CD8-positive, alpha-beta memory T cell (primary cell): ENCODE data around the gene CCDC38. TPM values are rescaled to one million over a fixed set of nuclear protein-coding genes. Genes with fewer than 3 reads are reported as not detected.
A peak's percentile ranks its signal among the peaks of the same experiment; 100 is the strongest.
"Not testable (repeated sequence)": the region's sequence is repeated elsewhere in the genome, so short reads cannot be mapped to it uniquely, and the experiment has no call there.

ENCODE experiments used
- CTCF ChIA-PET: fragments of 350-600 bp; sonication (Branson Sonifier 250); formaldehyde crosslinking; loops from one replicate; lab custom pipeline; 2021; ENCODE audit warnings: antibody characterized with exemption; lab: Charles Lee
- POLR2A ChIA-PET: fragments of 350-600 bp; sonication (Branson Sonifier 250); formaldehyde crosslinking; loops from one replicate; lab custom pipeline; 2021; ENCODE audit warnings: antibody characterized with exemption; lab: Charles Lee
- DNase-seq, 5 donors: peaks; one replicate each; pipeline versions ENCODE4 v3.0.0 to v3.0.0-alpha.2; 2020 to 2022; ENCODE audit warnings: mixed read lengths in 1 of 5
- H3K27ac ChIP-seq: one replicate; pipeline ENCODE4 v1.7.0; 2013; ENCODE audit warnings: low read depth, mild to moderate bottlenecking, low read length, moderate library complexity
- H3K27me3 ChIP-seq: 2 replicates; pipeline ENCODE4 v1.7.0; 2013; ENCODE audit warnings: low read length, mild to moderate bottlenecking; ENCODE audit not compliant: insufficient read depth, poor library complexity, severe bottlenecking
- H3K36me3 ChIP-seq: 2 replicates; pipeline ENCODE4 v1.7.0; 2013; ENCODE audit warnings: mild to moderate bottlenecking, low read length, moderate library complexity; ENCODE audit not compliant: insufficient read depth
- H3K4me1 ChIP-seq: 2 replicates; pipeline ENCODE4 v1.7.0; 2013; ENCODE audit warnings: mild to moderate bottlenecking, low read length, moderate library complexity; ENCODE audit not compliant: insufficient read depth
- H3K4me3 ChIP-seq: 2 replicates; pipeline ENCODE4 v1.7.0; 2013; ENCODE audit warnings: mild to moderate bottlenecking, low read length
- H3K9me3 ChIP-seq: 2 replicates; pipeline ENCODE4 v1.7.0; 2013; ENCODE audit warnings: mild to moderate bottlenecking, low read length
- H3K27ac Mint-ChIP-seq, 8 donors: one replicate each; pipeline ENCODE4 v1.8.0; 2020 to 2021; ENCODE audit warnings: mixed read lengths in 8 of 8, mild to moderate bottlenecking in 6 of 8, inconsistent platforms in 3 of 8, moderate library complexity in 3 of 8
- H3K27me3 Mint-ChIP-seq, 2 donors: one replicate each; pipeline ENCODE4 v1.8.0; 2020 to 2021; ENCODE audit warnings: mixed read lengths in 2 of 2, mild to moderate bottlenecking in 1 of 2, moderate library complexity in 1 of 2
- H3K36me3 Mint-ChIP-seq, 3 donors: one replicate each; pipeline ENCODE4 v1.8.0; 2020 to 2021; ENCODE audit warnings: mixed read lengths in 3 of 3, inconsistent platforms in 1 of 3, mild to moderate bottlenecking in 1 of 3
- H3K4me1 Mint-ChIP-seq, 3 donors: one replicate each; pipeline ENCODE4 v1.8.0; 2020 to 2021; ENCODE audit warnings: mixed read lengths in 3 of 3, inconsistent platforms in 1 of 3, mild to moderate bottlenecking in 1 of 3
- H3K4me3 Mint-ChIP-seq, 7 donors: one replicate each; pipeline ENCODE4 v1.8.0; 2020 to 2021; ENCODE audit warnings: mixed read lengths in 7 of 7, mild to moderate bottlenecking in 6 of 7, moderate library complexity in 4 of 7, inconsistent platforms in 2 of 7
- H3K9me3 Mint-ChIP-seq, 5 donors: one replicate each; pipeline ENCODE4 v1.8.0; 2020 to 2022; ENCODE audit warnings: mixed read lengths in 5 of 5, mild to moderate bottlenecking in 3 of 5, moderate library complexity in 2 of 5, inconsistent platforms in 1 of 5
- polyA plus RNA-seq: library from polyadenylated mRNA; unstranded; fragments of 300-500 nt; fragmentation: Illumina TruSeq; gene quantifications from one replicate; pipeline ENCODE4 v1.2.3, GENCODE V29; 2021
- total RNA-seq, 2 experiments: library from RNA; stranded (reverse); gene quantifications; one replicate each; pipeline ENCODE4 v1.2.3, GENCODE V29; 2021

The CCDC38 gene
- total and polyA plus RNA-seq, 3 experiments from 2014 or later = 0.24 to 0.46 TPM; not detected in 1

GRCh38 chr12:95970905-95971304 is 28.5 kb upstream of the CCDC38 start:
- Mint-ChIP-seq H3K9me3 (no peaks in the 10 kb centered on the region), H3K4me1 (no peaks in the 10 kb centered on the region), H3K27ac (no peak overlapping the region), H3K36me3 (peaks cover 5 to 16% (median 9%) of the 10 kb centered on the region in 3 donors), H3K27me3 (no peaks in the 10 kb centered on the region), H3K4me3 (no peak overlapping the region)
- H3K27me3 ChIP-seq = no peaks in the 10 kb centered on the region
- H3K4me1 ChIP-seq = no peaks in the 10 kb centered on the region
- DNase-seq = no peak
- H3K27ac ChIP-seq = no peak overlapping the region
- H3K4me3 ChIP-seq = no peak overlapping the region
- ChIA-PET POLR2A (no interaction called here), CTCF (no interaction called here)
- no peaks in the 10 kb centered on the region for H3K9me3 ChIP-seq
- H3K36me3 ChIP-seq = no peaks in the 10 kb centered on the region

GRCh38 chr12:95969116-95969515 is 26.7 kb upstream of the CCDC38 start:
- CTCF ChIA-PET, DNase-seq, H3K27ac ChIP-seq, H3K27me3 Mint-ChIP-seq, POLR2A ChIA-PET, H3K4me3 Mint-ChIP-seq, H3K4me3 ChIP-seq, H3K9me3 ChIP-seq, H3K36me3 ChIP-seq, H3K27me3 ChIP-seq, H3K27ac Mint-ChIP-seq, H3K4me1 ChIP-seq, H3K9me3 Mint-ChIP-seq, H3K4me1 Mint-ChIP-seq: not testable (repeated sequence)
- peaks cover 5 to 16% (median 9%) of the 10 kb centered on the region in 3 donors for H3K36me3 Mint-ChIP-seq

GRCh38 chr12:95967301-95967700 is 24.9 kb upstream of the CCDC38 start:
- no peak overlapping the region for H3K27ac ChIP-seq
- Mint-ChIP-seq H3K27ac (no peak overlapping the region), H3K4me3 (no peak overlapping the region), H3K9me3 (no peaks in the 10 kb centered on the region), H3K36me3 (peaks cover 3 to 15% (median 3%) of the 10 kb centered on the region in 3 donors), H3K4me1 (no peaks in the 10 kb centered on the region), H3K27me3 (no peaks in the 10 kb centered on the region)
- H3K9me3 ChIP-seq = no peaks in the 10 kb centered on the region
- CTCF ChIA-PET = no interaction called here
- POLR2A ChIA-PET = no interaction called here
- no peak for DNase-seq
- no peaks in the 10 kb centered on the region for H3K27me3 ChIP-seq
- no peaks in the 10 kb centered on the region for H3K4me1 ChIP-seq
- no peak overlapping the region for H3K4me3 ChIP-seq
- no peaks in the 10 kb centered on the region for H3K36me3 ChIP-seq

GRCh38 chr12:95966287-95966870 is 24.0 kb upstream of the CCDC38 start:
- no peaks in the 10 kb centered on the region for H3K27me3 ChIP-seq
- ChIA-PET POLR2A (no interaction called here), CTCF (interaction anchor here (1.3 kb wide), 1 partner anchor 10 kb away, joined by 3 read pairs; no protein-coding TSS in a partner anchor)
- Mint-ChIP-seq H3K9me3 (no peaks in the 10 kb centered on the region), H3K27ac (peak overlapping the region in 1 of 8 donors; percentile 14), H3K36me3 (peaks cover 3 to 15% (median 3%) of the 10 kb centered on the region in 3 donors), H3K27me3 (no peaks in the 10 kb centered on the region), H3K4me1 (no peaks in the 10 kb centered on the region), H3K4me3 (peak overlapping the region in 1 of 7 donors; percentile 3)
- H3K36me3 ChIP-seq = no peaks in the 10 kb centered on the region
- H3K27ac ChIP-seq = no peak overlapping the region
- H3K4me3 ChIP-seq = no peak overlapping the region
- no peaks in the 10 kb centered on the region for H3K4me1 ChIP-seq
- DNase-seq = no peak
- no peaks in the 10 kb centered on the region for H3K9me3 ChIP-seq

GRCh38 chr12:95963096-95963495 is 20.7 kb upstream of the CCDC38 start:
- Mint-ChIP-seq H3K27ac (peak overlapping the region in 1 of 8 donors; percentile 27), H3K36me3 (peaks cover 3 to 12% (median 3%) of the 10 kb centered on the region in 3 donors), H3K4me1 (no peaks in the 10 kb centered on the region), H3K27me3 (no peaks in the 10 kb centered on the region), H3K9me3 (no peaks in the 10 kb centered on the region), H3K4me3 (no peak overlapping the region)
- Histone ChIP-seq H3K27ac (no peak overlapping the region), H3K4me3 (no peak overlapping the region), H3K36me3 (no peaks in the 10 kb centered on the region), H3K27me3 (no peaks in the 10 kb centered on the region), H3K4me1 (no peaks in the 10 kb centered on the region), H3K9me3 (no peaks in the 10 kb centered on the region)
- DNase-seq = no peak
- ChIA-PET POLR2A (no interaction called here), CTCF (interaction anchor here (1.8 kb wide), 1 partner anchor 45 kb away, joined by 12 read pairs; no protein-coding TSS in a partner anchor)

GRCh38 chr12:95962222-95962621 is 19.8 kb upstream of the CCDC38 start:
- Mint-ChIP-seq H3K4me1 (no peaks in the 10 kb centered on the region), H3K27ac (no peak overlapping the region), H3K36me3 (peaks cover 3 to 11% (median 3%) of the 10 kb centered on the region in 3 donors), H3K9me3 (no peaks in the 10 kb centered on the region), H3K27me3 (no peaks in the 10 kb centered on the region), H3K4me3 (no peak overlapping the region)
- no peak overlapping the region for H3K4me3 ChIP-seq
- ChIA-PET POLR2A (no interaction called here), CTCF (interaction anchor here (1.8 kb wide), 1 partner anchor 44 kb away, joined by 12 read pairs; no protein-coding TSS in a partner anchor)
- H3K9me3 ChIP-seq = no peaks in the 10 kb centered on the region
- no peak for DNase-seq
- H3K27ac ChIP-seq = no peak overlapping the region
- no peaks in the 10 kb centered on the region for H3K36me3 ChIP-seq
- no peaks in the 10 kb centered on the region for H3K27me3 ChIP-seq
- H3K4me1 ChIP-seq = no peaks in the 10 kb centered on the region

GRCh38 chr12:95960241-95960640 is 17.8 kb upstream of the CCDC38 start:
- POLR2A ChIA-PET = no interaction called here
- CTCF ChIA-PET = no interaction called here
- H3K27me3 Mint-ChIP-seq = no peaks in the 10 kb centered on the region

GRCh38 chr12:95959107-95959506 is 16.7 kb upstream of the CCDC38 start:
- Mint-ChIP-seq H3K27ac (peak overlapping the region in 1 of 8 donors; percentile 43), H3K4me1 (no peaks in the 10 kb centered on the region), H3K27me3 (no peaks in the 10 kb centered on the region), H3K9me3 (no peaks in the 10 kb centered on the region), H3K4me3 (no peak overlapping the region), H3K36me3 (peaks cover 0 to 2% (median 0%) of the 10 kb centered on the region in 3 donors)
- no peaks in the 10 kb centered on the region for H3K4me1 ChIP-seq
- H3K9me3 ChIP-seq = no peaks in the 10 kb centered on the region
- H3K36me3 ChIP-seq = no peaks in the 10 kb centered on the region
- no peak for DNase-seq
- H3K27ac ChIP-seq = no peak overlapping the region
- CTCF ChIA-PET = interaction anchor here (0.9 to 2.8 kb wide), 2 partner anchors 15 to 43 kb away, joined by 4 to 11 read pairs; partner anchors contain the start of gene AMDHD1
- H3K27me3 ChIP-seq = no peaks in the 10 kb centered on the region
- no peak overlapping the region for H3K4me3 ChIP-seq
- POLR2A ChIA-PET = interaction anchor here (1.3 kb wide), 1 partner anchor 16 kb away, joined by 7 read pairs; the partner anchor contains the start of genes AMDHD1 and CCDC38

More at GRCh38 chr12:95960241-95960640, 17.8 kb upstream of the CCDC38 start:
- Histone ChIP-seq H3K4me1 (no peaks in the 10 kb centered on the region), H3K27ac (no peak overlapping the region), H3K36me3 (no peaks in the 10 kb centered on the region), H3K27me3 (no peaks in the 10 kb centered on the region), H3K9me3 (no peaks in the 10 kb centered on the region), H3K4me3 (no peak overlapping the region)
- H3K27ac Mint-ChIP-seq = no peak overlapping the region
- no peak for DNase-seq
- H3K9me3 Mint-ChIP-seq = no peaks in the 10 kb centered on the region
- no peaks in the 10 kb centered on the region for H3K36me3 Mint-ChIP-seq
- H3K4me1 Mint-ChIP-seq = no peaks in the 10 kb centered on the region
- no peak overlapping the region for H3K4me3 Mint-ChIP-seq
